K562 (cell line): ENCODE results near the gene CTPS1. TPM values are rescaled to one million over a fixed set of nuclear protein-coding genes. Genes with fewer than 3 reads are reported as not detected.

Experiments used
- ADNP ChIP-seq: fragments of 200-800 bp; sonication (Bioruptor generic); IDR thresholded peaks from 2 replicates; pipeline ENCODE4 v1.6.1; 2016; ENCODE audit warnings: missing genetic modification characterization, missing compliant biosample characterization
- BCOR ChIP-seq: fragments of 450-650 bp; IDR thresholded peaks from 2 replicates; pipeline ENCODE4 v1.6.1; 2016
- CBX8 ChIP-seq: fragments of 200-600 bp; sonication (generic); IDR thresholded peaks from 2 replicates; pipeline ENCODE4 v1.6.1; 2012; ENCODE audit warnings: borderline replicate concordance, mixed run types, low read depth, mild to moderate bottlenecking, moderate library complexity, mixed read lengths, low read length, control low read depth, inconsistent platforms; ENCODE audit not compliant: poor library complexity, severe bottlenecking; ENCODE audit errors: extremely low read depth
- CXXC5 ChIP-seq: fragments of 250-450 bp; sonication (Bioruptor Pico); IDR thresholded peaks from 2 replicates; pipeline ENCODE4 v1.8.0; 2022; ENCODE audit warnings: inconsistent platforms, mild to moderate bottlenecking, moderate library complexity
- DMBX1 ChIP-seq: fragments of 250-450 bp; sonication (Bioruptor Pico); IDR thresholded peaks from 2 replicates; pipeline ENCODE4 v1.8.0; 2022; ENCODE audit warnings: inconsistent platforms, mild to moderate bottlenecking, moderate library complexity, borderline replicate concordance
- FOXJ3 ChIP-seq: sonication (generic); formaldehyde crosslinking; IDR thresholded peaks from 2 replicates; pipeline ENCODE4 v1.4.0; 2020; ENCODE audit warnings: mild to moderate bottlenecking, missing genetic modification reagents
- FOXP1 ChIP-seq: sonication (generic); formaldehyde crosslinking; IDR thresholded peaks from 2 replicates; pipeline ENCODE4 v1.8.0; 2022; ENCODE audit warnings: mild to moderate bottlenecking, missing genetic modification reagents
- HDAC1 ChIP-seq, 2 experiments: fragments of 450-650 bp; IDR thresholded peaks; 2 replicates each; pipeline ENCODE4 v1.6.1; 2016 to 2017; ENCODE audit warnings: inconsistent platforms in 1 of 2, mild to moderate bottlenecking in 1 of 2, moderate library complexity in 1 of 2
- HEY1 ChIP-seq: fragments of 250-450 bp; sonication (Bioruptor Pico); IDR thresholded peaks from 2 replicates; pipeline ENCODE4 v1.5.0; 2020; ENCODE audit warnings: mild to moderate bottlenecking, moderate library complexity, borderline replicate concordance
- KLF1 ChIP-seq: fragments of 450-650 bp; IDR thresholded peaks from 2 replicates; pipeline ENCODE4 v1.6.1; 2016; ENCODE audit warnings: missing genetic modification characterization, missing compliant biosample characterization
- L3MBTL2 ChIP-seq: fragments of 450-650 bp; IDR thresholded peaks from 2 replicates; pipeline ENCODE4 v1.6.1; 2016; ENCODE audit warnings: mild to moderate bottlenecking, moderate library complexity
- MAZ ChIP-seq, 2 experiments: fragments of 450-650 bp in 1 of 2; sonication (generic) in 1 of 2; formaldehyde crosslinking; IDR thresholded peaks in 1 of 2; conservative IDR thresholded peaks in 1 of 2; 2 replicates each; pipeline versions ENCODE4 v1.4.0 to v1.5.0; 2020; ENCODE audit warnings: mild to moderate bottlenecking in 1 of 2, missing genetic modification reagents in 1 of 2
- NR1H2 ChIP-seq: sonication (generic); formaldehyde crosslinking; IDR thresholded peaks from 2 replicates; pipeline ENCODE4 v1.4.0; 2020; ENCODE audit warnings: mild to moderate bottlenecking, missing genetic modification reagents
- NR4A1 ChIP-seq, 2 experiments: fragments of 250-450 bp in 1 of 2; fragments of 450-650 bp in 1 of 2; sonication (Bioruptor Pico) in 1 of 2; IDR thresholded peaks; 2 replicates each; pipeline versions ENCODE4 v1.4.0 to v1.6.1; 2016 to 2020; ENCODE audit warnings: mild to moderate bottlenecking in 2 of 2, missing compliant biosample characterization in 1 of 2, missing genetic modification characterization in 1 of 2, moderate library complexity in 1 of 2
- PHB ChIP-seq: fragments of 250-450 bp; sonication (Bioruptor Pico); IDR thresholded peaks from 2 replicates; pipeline ENCODE4 v1.5.0; 2021
- PKNOX1 ChIP-seq: fragments of 450-650 bp; IDR thresholded peaks from 2 replicates; pipeline ENCODE4 v1.6.1; 2016
- RBM14 ChIP-seq: fragments of 200-400 bp; formaldehyde crosslinking; IDR thresholded peaks from 2 replicates; pipeline ENCODE4 v1.6.1; 2018; ENCODE audit warnings: low read depth, mild to moderate bottlenecking, low read length, moderate library complexity, borderline replicate concordance; ENCODE audit not compliant: insufficient read depth
- TCF15 ChIP-seq: fragments of 250-450 bp; sonication (Bioruptor Pico); IDR thresholded peaks from 2 replicates; pipeline ENCODE4 v1.8.0; 2022; ENCODE audit warnings: moderate library complexity, mild to moderate bottlenecking, inconsistent platforms
- TCF7L2 ChIP-seq: fragments of 150-350 bp; IDR thresholded peaks from 2 replicates; pipeline ENCODE4 v1.6.1; 2016; ENCODE audit warnings: low read depth, mild to moderate bottlenecking, low read length, moderate library complexity
- ZEB2 ChIP-seq: fragments of 450-650 bp; IDR thresholded peaks from 2 replicates; pipeline ENCODE4 v1.6.1; 2016
- ZNF197 ChIP-seq: fragments of 200-800 bp; sonication (Bioruptor generic); IDR thresholded peaks from 2 replicates; pipeline ENCODE4 v1.6.1; 2016; ENCODE audit warnings: low read depth, missing genetic modification characterization, missing compliant biosample characterization
- ZNF239 ChIP-seq: fragments of 250-450 bp; sonication (Bioruptor Pico); IDR thresholded peaks from 2 replicates; pipeline ENCODE4 v1.4.0; 2020; ENCODE audit warnings: mild to moderate bottlenecking
- ZNF263 ChIP-seq: sonication (generic); formaldehyde crosslinking; IDR thresholded peaks from 2 replicates; pipeline ENCODE4 v1.8.0; 2022; ENCODE audit warnings: mild to moderate bottlenecking, missing genetic modification reagents, borderline replicate concordance
- ZNF740 ChIP-seq, 3 experiments: fragments of 200-800 bp in 1 of 3; sonication (Bioruptor generic) in 1 of 3; sonication (generic) in 1 of 3; formaldehyde crosslinking in 1 of 3; IDR thresholded peaks; 2 replicates each; pipeline versions ENCODE4 v1.6.1 to v1.8.0; 2016 to 2022; ENCODE audit warnings: mild to moderate bottlenecking in 2 of 3, missing compliant biosample characterization in 2 of 3, missing genetic modification characterization in 2 of 3, missing genetic modification reagents in 1 of 3
- polyA plus RNA-seq, 8 experiments: library from polyadenylated mRNA; depleted of rRNA in 4 of 8; stranded (reverse) in 5 of 8; unstranded in 3 of 8; fragments of >200 nt; fragmentation: Nextera tagmentation in 2 of 8; fragmentation: Illumina TruSeq in 1 of 8; extraction: Ambion mirVana in 2 of 8; extraction: Trizol in 1 of 8; gene quantifications; 2 replicates each; pipeline versions ENCODE4 v1.2.1 to v1.2.3, GENCODE V29; 2011 to 2014; ENCODE audit warnings: inconsistent platforms in 1 of 8, missing spikeins in 1 of 8
- total RNA-seq, 7 experiments: library from RNA; depleted of rRNA in 6 of 7; stranded (reverse); fragments of >200 nt in 6 of 7; fragmentation: Illumina TruSeq in 2 of 7; extraction: Trizol in 2 of 7; gene quantifications; 2 replicates each; pipeline versions ENCODE4 v1.2.1 to v1.2.3, GENCODE V29; 2011 to 2021; ENCODE audit warnings: low replicate concordance in 1 of 7

CTPS1 gene
- total and polyA plus RNA-seq, 9 of the 15 experiments (the other 6 are each of a cell fraction or from before 2014, with no cell fraction given): 44.4 to 164 (median 87.7) TPM

- no peak for TF ChIP-seq ZNF740 (CRISPR knock-in tag; IDR thresholded peaks at IDR 0.05)
- no peak for TF ChIP-seq ZNF740 (tag; IDR thresholded peaks at IDR 0.05)
- peak; percentile 43; the same call in 1 of the 2 replicates for TF ChIP-seq HEY1 (CRISPR knock-in tag)
- TF ChIP-seq DMBX1 (CRISPR knock-in tag): peak; percentile 80
- TF ChIP-seq ZEB2: peak; percentile 91
- TF ChIP-seq PKNOX1: peak; percentile 87
- no peak for TF ChIP-seq RBM14
- TF ChIP-seq ADNP: peak; percentile 82; the same call in 1 of the 2 replicates
- TF ChIP-seq PHB (CRISPR knock-in tag): no peak
- no peak for TF ChIP-seq NR1H2 (CRISPR knock-in tag)
- TF ChIP-seq FOXJ3: no peak
- peak; percentile 48 to 79; a peak in 3 of 4 replicates for TF ChIP-seq MAZ (CRISPR knock-in tag; conservative IDR thresholded peaks at IDR 0.05 in 1 of 2, IDR thresholded peaks at IDR 0.05 in 1 of 2)
- TF ChIP-seq TCF7L2: 0 out of 2 replicates have a peak, but pooled peaks have one; percentile 24
- peak; percentile 98 for TF ChIP-seq L3MBTL2
- TF ChIP-seq ZNF239: 0 out of 2 replicates have a peak, but pooled peaks have one; percentile 11
- TF ChIP-seq KLF1 (tag): no peak
- peak; percentile 94 for TF ChIP-seq CXXC5
- TF ChIP-seq ZNF197 (CRISPR knock-in tag): peak; percentile 65; the same call in 1 of the 2 replicates
- peak; percentile 31; the same call in 1 of the 2 replicates for TF ChIP-seq ZNF263
- peak; percentile 94 for TF ChIP-seq BCOR
- TF ChIP-seq NR4A1 (CRISPR knock-in tag; IDR thresholded peaks at IDR 0.05): no peak
- TF ChIP-seq NR4A1 (tag; IDR thresholded peaks at IDR 0.05): peak; percentile 70; the same call in 1 of the 2 replicates
- TF ChIP-seq CBX8: no peak
- TF ChIP-seq FOXP1: 0 out of 2 replicates have a peak, but pooled peaks have one; percentile 47
- peak in 1 of 2 experiments; percentile 100; a peak in 3 of 4 replicates for TF ChIP-seq HDAC1 (IDR thresholded peaks at IDR 0.05)
- TF ChIP-seq TCF15 (CRISPR knock-in tag): no peak
These were observed 24.2 kb downstream of the CTPS1 start (continued) for GRCh38 chr1:41003640-41004220.
